Measurements from ENCODE around the gene TMEM8B.

GRCh38 chr9:35882996-35883395 is 54.0 kb downstream of the TMEM8B start:
- no peak for TF ChIP-seq ZNF121 (CRISPR knock-in tag; conservative IDR thresholded peaks at IDR 0.05)
- TF ChIP-seq POLR2A (conservative IDR thresholded peaks at IDR 0.05): no peak
- TF ChIP-seq CHD4 (IDR thresholded peaks at IDR 0.05; ENCODE audit: insufficient read depth, insufficient replicate concordance, low read depth, low read length, poor library complexity, severe bottlenecking): no peak
- TF ChIP-seq, protein P1, sequence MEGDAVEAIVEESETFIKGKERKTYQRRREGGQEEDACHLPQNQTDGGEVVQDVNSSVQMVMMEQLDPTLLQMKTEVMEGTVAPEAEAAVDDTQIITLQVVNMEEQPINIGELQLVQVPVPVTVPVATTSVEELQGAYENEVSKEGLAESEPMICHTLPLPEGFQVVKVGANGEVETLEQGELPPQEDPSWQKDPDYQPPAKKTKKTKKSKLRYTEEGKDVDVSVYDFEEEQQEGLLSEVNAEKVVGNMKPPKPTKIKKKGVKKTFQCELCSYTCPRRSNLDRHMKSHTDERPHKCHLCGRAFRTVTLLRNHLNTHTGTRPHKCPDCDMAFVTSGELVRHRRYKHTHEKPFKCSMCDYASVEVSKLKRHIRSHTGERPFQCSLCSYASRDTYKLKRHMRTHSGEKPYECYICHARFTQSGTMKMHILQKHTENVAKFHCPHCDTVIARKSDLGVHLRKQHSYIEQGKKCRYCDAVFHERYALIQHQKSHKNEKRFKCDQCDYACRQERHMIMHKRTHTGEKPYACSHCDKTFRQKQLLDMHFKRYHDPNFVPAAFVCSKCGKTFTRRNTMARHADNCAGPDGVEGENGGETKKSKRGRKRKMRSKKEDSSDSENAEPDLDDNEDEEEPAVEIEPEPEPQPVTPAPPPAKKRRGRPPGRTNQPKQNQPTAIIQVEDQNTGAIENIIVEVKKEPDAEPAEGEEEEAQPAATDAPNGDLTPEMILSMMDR (IDR thresholded peaks at IDR 0.05 in 2 of 3, conservative IDR thresholded peaks at IDR 0.05 in 1 of 3; ENCODE audit: insufficient read depth in 2 of 3, low read depth in 1 of 3, low read length in 3 of 3): no peak
- TF ChIP-seq ETV5 (CRISPR knock-in tag; IDR thresholded peaks at IDR 0.05; ENCODE audit: low read depth): no peak
- no peak for TF ChIP-seq NR2C2 (CRISPR knock-in tag; IDR thresholded peaks at IDR 0.05)
- no peak for TF ChIP-seq NR2C2 (tag; IDR thresholded peaks at IDR 0.05)
- TF ChIP-seq RBM39 (optimal IDR thresholded peaks at IDR 0.05; ENCODE audit: low read depth, low read length): no peak
- TF ChIP-seq ZNF444 (CRISPR knock-in tag; IDR thresholded peaks at IDR 0.05): no peak
- no peak for TF ChIP-seq SIN3A (IDR thresholded peaks at IDR 0.05; ENCODE audit: borderline replicate concordance in 2 of 2, control insufficient read depth in 1 of 2, low read depth in 2 of 2, low read length in 2 of 2)
